H1 (cell line): ENCODE results near the gene GPBP1. TPM values are rescaled to one million over a fixed set of nuclear protein-coding genes. Genes with fewer than 3 reads are reported as not detected.

Experiments used
- CTCF ChIA-PET: fragments of 300-600 bp; sonication (Branson Sonifier 250); formaldehyde crosslinking; loops from one replicate; lab custom pipeline; 2021; ENCODE audit not compliant: partially characterized antibody; lab: Charles Lee
- POLR2A ChIA-PET: fragments of 300-600 bp; sonication (Branson Sonifier 250); formaldehyde crosslinking; loops from one replicate; lab custom pipeline; 2021; ENCODE audit warnings: inconsistent platforms; ENCODE audit not compliant: partially characterized antibody; lab: Charles Lee
- DNase-seq, 2 experiments: peaks; one replicate each; pipeline versions ENCODE4 v3.0.0 to v3.0.0-alpha.2; 2010 to 2022; ENCODE audit warnings: low spot score in 2 of 2, low read depth in 1 of 2, mixed read lengths in 1 of 2
- FAIRE-seq: peaks from 2 replicates; lab custom pipeline; 2011; peaks lifted over from hg19 to GRCh38; lab: Jason Lieb, UNC
- H2AFZ ChIP-seq: 2 replicates; pipeline ENCODE4 v1.8.1; 2012; ENCODE audit warnings: low read length, inconsistent platforms
- H2AK5ac ChIP-seq: 2 replicates; pipeline ENCODE4 v1.6.1; 2013; ENCODE audit warnings: low read depth, low read length
- H2BK120ac ChIP-seq: replicated peaks from 2 replicates; pipeline ENCODE3; 2013; ENCODE audit warnings: low read depth, low read length, inconsistent platforms
- H2BK12ac ChIP-seq: 2 replicates; pipeline ENCODE4 v1.6.1; 2013; ENCODE audit warnings: low read depth, low read length
- H2BK15ac ChIP-seq: 2 replicates; pipeline ENCODE4 v1.6.1; 2013; ENCODE audit warnings: low read length
- H2BK20ac ChIP-seq: 2 replicates; pipeline ENCODE4 v1.6.1; 2013; ENCODE audit warnings: low read length
- H2BK5ac ChIP-seq: 2 replicates; pipeline ENCODE4 v1.6.1; 2013; ENCODE audit warnings: low read depth, low read length
- H3K14ac ChIP-seq: 2 replicates; pipeline ENCODE4 v1.6.1; 2013; ENCODE audit warnings: inconsistent platforms; ENCODE audit not compliant: insufficient read length
- H3K18ac ChIP-seq: 2 replicates; pipeline ENCODE4 v1.6.1; 2013; ENCODE audit warnings: low read length; ENCODE audit errors: extremely low read depth
- H3K23ac ChIP-seq: 2 replicates; pipeline ENCODE4 v1.6.1; 2013; ENCODE audit warnings: inconsistent platforms; ENCODE audit not compliant: insufficient read length
- H3K23me2 ChIP-seq: 2 replicates; pipeline ENCODE4 v1.6.1; 2013; ENCODE audit warnings: low read depth, low read length
- H3K27ac ChIP-seq: 2 replicates; pipeline ENCODE4 v1.6.1; 2011; ENCODE audit warnings: low read depth, low read length, inconsistent platforms
- H3K27me3 ChIP-seq, 4 experiments: replicated peaks in 1 of 4; 1 replicate in 1 of 4; 2 replicates in 3 of 4; pipeline versions ENCODE4 v1.6.1 to v1.8.1; 2011 to 2013; ENCODE audit warnings: low read length in 3 of 4, mild to moderate bottlenecking in 3 of 4, inconsistent platforms in 2 of 4, mixed read lengths in 2 of 4, moderate library complexity in 1 of 4; ENCODE audit not compliant: control insufficient read depth in 3 of 4, insufficient read depth in 3 of 4; ENCODE audit errors: extremely low read depth in 1 of 4
- H3K36me3 ChIP-seq, 4 experiments: 2 replicates each; pipeline versions ENCODE4 v1.6.1 to v1.8.1; 2011 to 2013; ENCODE audit warnings: mild to moderate bottlenecking in 4 of 4, low read length in 3 of 4, moderate library complexity in 2 of 4, control low read depth in 1 of 4, inconsistent platforms in 1 of 4; ENCODE audit not compliant: insufficient read depth in 4 of 4, control insufficient read depth in 2 of 4
- H3K4ac ChIP-seq: replicated peaks from 2 replicates; pipeline ENCODE3; 2013; ENCODE audit warnings: low read length, low read depth, mixed read lengths, inconsistent platforms; ENCODE audit not compliant: insufficient read length
- H3K4me1 ChIP-seq, 4 experiments: replicated peaks in 1 of 4; 1 replicate in 1 of 4; 2 replicates in 3 of 4; pipeline versions ENCODE4 v1.6.1 to v1.8.1; 2011 to 2013; ENCODE audit warnings: low read length in 3 of 4, inconsistent platforms in 2 of 4, mixed read lengths in 1 of 4; ENCODE audit not compliant: insufficient read depth in 4 of 4, control insufficient read depth in 3 of 4
- H3K4me2 ChIP-seq, 2 experiments: 2 replicates each; pipeline versions ENCODE4 v1.6.1 to v1.8.1; 2011 to 2013; ENCODE audit warnings: low read depth in 2 of 2, low read length in 2 of 2, control low read depth in 1 of 2, inconsistent platforms in 1 of 2, mild to moderate bottlenecking in 1 of 2; ENCODE audit not compliant: insufficient read depth in 1 of 2
- H3K4me3 ChIP-seq, 4 experiments: fragments of 200-600, 300-600 bp in 1 of 4; sonication (generic), shearing (Covaris generic), sonication (Bioruptor Twin) in 1 of 4; 2 replicates each; pipeline versions ENCODE4 v1.5.1 to v1.8.1; 2011 to 2016; ENCODE audit warnings: low read length in 4 of 4, low read depth in 3 of 4, control low read depth in 2 of 4, inconsistent platforms in 2 of 4, mild to moderate bottlenecking in 2 of 4, mixed read lengths in 1 of 4, moderate library complexity in 1 of 4; ENCODE audit not compliant: insufficient read depth in 2 of 4; ENCODE audit errors: extremely low read depth in 1 of 4
- H3K56ac ChIP-seq: replicated peaks from 2 replicates; pipeline ENCODE3; 2013; ENCODE audit warnings: low read depth, mild to moderate bottlenecking, mixed read lengths, low read length, inconsistent platforms; ENCODE audit not compliant: insufficient read length
- H3K79me1 ChIP-seq: 2 replicates; pipeline ENCODE4 v1.6.1; 2013; ENCODE audit warnings: low read depth, low read length, control low read depth
- H3K79me2 ChIP-seq, 2 experiments: 2 replicates each; pipeline versions ENCODE4 v1.6.1 to v1.8.1; 2012 to 2013; ENCODE audit warnings: low read length in 2 of 2, mild to moderate bottlenecking in 2 of 2, inconsistent platforms in 1 of 2; ENCODE audit not compliant: insufficient read depth in 2 of 2, control insufficient read depth in 1 of 2
- H3K9ac ChIP-seq, 4 experiments: replicated peaks in 1 of 4; 1 replicate in 1 of 4; 2 replicates in 3 of 4; pipeline versions ENCODE4 v1.6.1 to v1.8.1; 2011 to 2013; ENCODE audit warnings: low read depth in 3 of 4, low read length in 3 of 4, control low read depth in 2 of 4, mild to moderate bottlenecking in 2 of 4, moderate library complexity in 2 of 4, inconsistent platforms in 1 of 4; ENCODE audit errors: extremely low read depth in 1 of 4
- H3K9me3 ChIP-seq, 2 experiments: 2 replicates each; pipeline versions ENCODE4 v1.6.1 to v1.8.1; 2012 to 2013; ENCODE audit warnings: mild to moderate bottlenecking in 2 of 2, moderate library complexity in 2 of 2, control low read depth in 1 of 2, inconsistent platforms in 1 of 2, low read depth in 1 of 2, low read length in 1 of 2, mixed read lengths in 1 of 2; ENCODE audit not compliant: insufficient read depth in 2 of 2
- H4K20me1 ChIP-seq, 2 experiments: replicated peaks in 1 of 2; 2 replicates each; pipeline versions ENCODE3 to v1.8.1; 2011 to 2013; ENCODE audit warnings: inconsistent platforms in 2 of 2, low read length in 2 of 2, mild to moderate bottlenecking in 1 of 2; ENCODE audit not compliant: insufficient read depth in 2 of 2, control insufficient read depth in 1 of 2
- H4K5ac ChIP-seq: 2 replicates; pipeline ENCODE4 v1.6.1; 2013; ENCODE audit warnings: low read length, low read depth, mixed read lengths, inconsistent platforms; ENCODE audit not compliant: insufficient read length
- H4K8ac ChIP-seq: 2 replicates; pipeline ENCODE4 v1.8.0; 2013; ENCODE audit warnings: mild to moderate bottlenecking, moderate library complexity, low read length, inconsistent platforms; ENCODE audit not compliant: insufficient read depth; ENCODE audit errors: extremely low read depth
- H4K91ac ChIP-seq: replicated peaks from 2 replicates; pipeline ENCODE3; 2013; ENCODE audit warnings: low read length, mixed read lengths, inconsistent platforms; ENCODE audit not compliant: insufficient read length
- CTBP2 ChIP-seq: IDR thresholded peaks from 2 replicates; pipeline ENCODE4 v1.7.0; 2011; ENCODE audit warnings: borderline replicate concordance, mild to moderate bottlenecking, moderate library complexity, mixed read lengths, low read length; ENCODE audit not compliant: insufficient read depth, insufficient read length
- EGR1 ChIP-seq: IDR thresholded peaks from 2 replicates; pipeline ENCODE4 v1.6.1; 2011; ENCODE audit warnings: low read depth, low read length, borderline replicate concordance
- EP300 ChIP-seq, 2 experiments: IDR thresholded peaks; 1 replicate in 1 of 2; 2 replicates in 1 of 2; pipeline ENCODE4 v1.6.1; 2011 to 2012; ENCODE audit warnings: low read depth in 2 of 2, low read length in 2 of 2, mild to moderate bottlenecking in 2 of 2, borderline replicate concordance in 1 of 2, inconsistent platforms in 1 of 2, moderate library complexity in 1 of 2
- GABPA ChIP-seq: IDR thresholded peaks from 2 replicates; pipeline ENCODE4 v1.6.1; 2011; ENCODE audit warnings: mild to moderate bottlenecking, low read length, moderate library complexity, borderline replicate concordance; ENCODE audit not compliant: insufficient read depth
- POLR2AphosphoS5 ChIP-seq: IDR thresholded peaks from 2 replicates; pipeline ENCODE4 v1.6.1; 2011; ENCODE audit warnings: low read depth, low read length
- POU5F1 ChIP-seq: IDR thresholded peaks from 2 replicates; pipeline ENCODE4 v1.6.1; 2011; ENCODE audit warnings: low read depth, mild to moderate bottlenecking, low read length, moderate library complexity
- RNF2 ChIP-seq: fragments of 200-900, 300-1000 bp; sonication (generic); IDR thresholded peaks from 2 replicates; pipeline ENCODE4 v1.7.1; 2016; ENCODE audit warnings: borderline replicate concordance, low read depth, mild to moderate bottlenecking, antibody characterized with exemption, low read length; ENCODE audit not compliant: poor library complexity, severe bottlenecking; ENCODE audit errors: missing control alignments
- SIN3A ChIP-seq, 2 experiments: IDR thresholded peaks in 1 of 2; conservative IDR thresholded peaks in 1 of 2; 2 replicates each; pipeline ENCODE4 v1.6.1; 2011 to 2012; ENCODE audit warnings: low read length in 2 of 2, improper control_type of control experiment in 1 of 2, low read depth in 1 of 2, mild to moderate bottlenecking in 1 of 2
- SIRT6 ChIP-seq: IDR thresholded peaks from one replicate; pipeline ENCODE4 v1.7.1; 2012; ENCODE audit warnings: low read length, inconsistent platforms
- SIX5 ChIP-seq: IDR thresholded peaks from 2 replicates; pipeline ENCODE4 v1.6.1; 2011; ENCODE audit warnings: mild to moderate bottlenecking, low read depth, low read length
- SP2 ChIP-seq: IDR thresholded peaks from 2 replicates; pipeline ENCODE4 v1.6.1; 2012; ENCODE audit warnings: mild to moderate bottlenecking, low read length, inconsistent platforms
- SP4 ChIP-seq: IDR thresholded peaks from 2 replicates; pipeline ENCODE4 v1.6.1; 2012; ENCODE audit warnings: low read length, inconsistent platforms
- TBP ChIP-seq: IDR thresholded peaks from 2 replicates; pipeline ENCODE4 v1.6.1; 2011; ENCODE audit warnings: low read depth, low read length, improper control_type of control experiment
- WGBS, 2 experiments: shearing (Covaris generic) in 1 of 2; methylation state at CpG; one replicate each; pipeline versions ENCODE4 v1.1.6 to v1.1.7; 2013 to 2015; ENCODE audit warnings: low lambda C conversion rate in 2 of 2, mixed read lengths in 2 of 2, inconsistent platforms in 1 of 2, low coverage in 1 of 2, missing lambda C conversion rate in 1 of 2; ENCODE audit not compliant: insufficient replicate concordance in 2 of 2, insufficient coverage in 1 of 2, insufficient read length in 1 of 2; ENCODE audit errors: extremely low coverage in 1 of 2, missing lambda C conversion rate in 1 of 2; 5-methylcytosine and 5-hydroxymethylcytosine counted together
- polyA plus RNA-seq, 7 experiments: library from polyadenylated mRNA; depleted of rRNA in 3 of 7; stranded (reverse) in 5 of 7; unstranded in 2 of 7; fragments of >200 nt in 5 of 7; fragments of 200-250 nt in 2 of 7; gene quantifications; 1 replicate in 5 of 7; 2 replicates in 1 of 7; 4 replicates in 1 of 7; pipeline versions ENCODE4 v1.2.1 to v1.2.3, GENCODE V29; 2011 to 2013; ENCODE audit warnings: missing spikeins in 2 of 7, mixed read lengths in 2 of 7
- total RNA-seq: library from RNA; stranded (reverse); fragmentation: NEBNext Ultra II Directional; extraction: Animal tissue kit (Norgen Biotek cat#: 25700); gene quantifications from 2 replicates; pipeline ENCODE4 v1.2.1, GENCODE V29; 2021

GPBP1 gene
- total and polyA plus RNA-seq, 2 of the 8 experiments (the other 6 are each of a cell fraction or from before 2014, with no cell fraction given): 29.2 to 108 TPM

DNA sequence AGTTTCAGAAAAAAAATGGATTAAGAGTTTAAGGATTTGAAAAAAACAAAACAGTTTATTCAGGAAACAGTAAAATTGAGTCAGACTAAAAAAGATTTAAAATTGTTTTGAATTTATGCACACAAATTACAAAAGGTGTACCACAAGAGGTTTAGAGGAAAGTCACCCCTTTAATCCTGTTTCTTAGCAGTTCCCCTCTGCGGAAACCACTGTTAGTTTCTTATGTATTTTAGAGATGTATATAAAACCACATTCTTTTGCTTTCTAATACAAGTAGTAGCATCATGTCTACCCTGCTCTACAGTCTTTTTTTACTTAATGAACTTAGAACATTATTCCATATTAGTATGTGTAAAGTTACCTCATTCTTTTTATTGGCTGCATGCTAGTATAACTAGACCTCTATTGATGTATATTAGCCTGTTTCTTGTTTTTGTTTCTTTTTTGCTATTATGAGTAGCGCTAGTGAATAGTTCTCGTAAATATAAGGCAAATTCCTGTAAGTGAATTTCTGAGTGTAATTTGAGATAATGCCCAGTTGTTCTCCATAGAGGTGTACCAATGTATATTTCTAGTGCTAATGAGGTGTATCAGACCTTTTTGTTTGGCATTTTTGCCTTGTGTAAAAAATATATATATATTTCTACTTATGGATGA lies 20.0 kb downstream of the GPBP1 start:
- POLR2A ChIA-PET: no interaction called here
- no peak overlapping the region for H2BK5ac ChIP-seq
- H3K23ac ChIP-seq: no peak overlapping the region
- H2BK15ac ChIP-seq: no peak overlapping the region
- no peak for DNase-seq
- peaks cover 0 to 24% (median 0%) of the 10 kb centered on the region in 4 experiments; a peak in 3 of 8 replicates for H3K36me3 ChIP-seq
- H3K79me2 ChIP-seq: peaks cover 75 to 100% of the 10 kb centered on the region in 2 experiments
- no peak overlapping the region for H3K27ac ChIP-seq
- H2AFZ ChIP-seq: no peak overlapping the region
- no peak overlapping the region for H3K56ac ChIP-seq
- H2BK12ac ChIP-seq: no peak overlapping the region
- H3K4me2 ChIP-seq: no peak overlapping the region
- WGBS, 2 experiments: 95% methylated on average over 3 of the region's 3 CpGs; no CpG with 5 or more reads in 1 of the 2 experiments
- no peak overlapping the region for H3K4me3 ChIP-seq
- no peaks in the 10 kb centered on the region for H3K23me2 ChIP-seq
- no peak overlapping the region for H3K9ac ChIP-seq
- H4K91ac ChIP-seq: no peak overlapping the region
- H3K9me3 ChIP-seq: no peaks in the 10 kb centered on the region
- H3K4ac ChIP-seq: no peak overlapping the region
- H4K8ac ChIP-seq: no peak overlapping the region
- peaks cover 27 to 34% of the 10 kb centered on the region in 2 experiments for H4K20me1 ChIP-seq
- H3K27me3 ChIP-seq: no peaks in the 10 kb centered on the region
- no peaks in the 10 kb centered on the region for H3K4me1 ChIP-seq
- H3K14ac ChIP-seq: no peak overlapping the region
- no peak overlapping the region for H2AK5ac ChIP-seq
- H3K18ac ChIP-seq: no peak overlapping the region
- no peak overlapping the region for H2BK20ac ChIP-seq
- H3K79me1 ChIP-seq: 0 out of 2 replicates have a peak, but pooled peaks cover 2% of the 10 kb centered on the region
- CTCF ChIA-PET: no interaction called here
- no peak overlapping the region for H2BK120ac ChIP-seq
- H4K5ac ChIP-seq: no peak overlapping the region
- no peak for FAIRE-seq
- TF ChIP-seq RNF2 (no peak), GABPA (no peak), SP2 (no peak), CTBP2 (no peak), SIRT6 (no peak), TBP (no peak), POLR2AphosphoS5 (no peak), SIN3A (conservative IDR thresholded peaks at IDR 0.05 in 1 of 2, IDR thresholded peaks at IDR 0.05 in 1 of 2; ENCODE audit: low read depth in 1 of 2, low read length in 2 of 2) (no peak), SP4 (no peak), EP300 (IDR thresholded peaks at IDR 0.05; ENCODE audit: borderline replicate concordance in 1 of 2, low read depth in 2 of 2, low read length in 2 of 2) (no peak), SIX5 (no peak), EGR1 (no peak), POU5F1 (no peak)
